Measurements from ENCODE around the gene CHTF8. TPM values are rescaled to one million over a fixed set of nuclear protein-coding genes. Genes with fewer than 3 reads are reported as not detected.

CHTF8 gene
- polyA plus RNA-seq, 1 donor (not counting 4 experiments of a cell fraction or from before 2014, with no cell fraction given), result 96.0 TPM

- Histone ChIP-seq H3K4me3 (ENCODE audit: control insufficient read depth in 2 of 3, extremely low read depth in 1 of 3, insufficient read depth in 2 of 3, low read depth in 1 of 3, low read length in 3 of 3) (peak overlapping the region; percentile 95 to 99 (median 96)), H3K9ac (ENCODE audit: control insufficient read depth, extremely low read depth, insufficient read depth, low read length) (peak overlapping the region; percentile 96), H3K79me2 (ENCODE audit: control insufficient read depth, insufficient read depth, low read length) (peaks cover 87% of the 10 kb centered on the region), H3K27ac (ENCODE audit: control insufficient read depth, insufficient read depth, low read length) (peak overlapping the region; percentile 89), H3K4me2 (ENCODE audit: control insufficient read depth, extremely low read depth, insufficient read depth, low read depth, low read length) (peak overlapping the region; percentile 92), H3K27me3 (ENCODE audit: control insufficient read depth, extremely low read depth, insufficient read depth, low read length) (no peaks in the 10 kb centered on the region), H3K9me1 (ENCODE audit: control insufficient read depth, extremely low read depth, insufficient read depth, low read length) (peaks cover 3% of the 10 kb centered on the region), H2AFZ (ENCODE audit: control insufficient read depth, low read length) (no peak overlapping the region), H3K4me1 (ENCODE audit: control insufficient read depth, extremely low read depth, insufficient read depth, low read length) (peaks cover 21% of the 10 kb centered on the region), H3K36me3 (ENCODE audit: control insufficient read depth in 2 of 2, extremely low read depth in 1 of 2, insufficient read depth in 2 of 2, low read length in 2 of 2) (peaks cover 4 to 18% of the 10 kb centered on the region in 2 experiments), H4K20me1 (ENCODE audit: control insufficient read depth, extremely low read depth, insufficient read depth, low read length) (peaks cover 2% of the 10 kb centered on the region), H3K9me3 (ENCODE audit: control insufficient read depth, low read depth, low read length) (no peaks in the 10 kb centered on the region)
- DNase-seq (ENCODE audit: low read depth, low spot score), result no peak
- FAIRE-seq, result no peak
- TF ChIP-seq CTCF (optimal IDR thresholded peaks at IDR 0.05 in 1 of 3, IDR thresholded peaks at IDR 0.05 in 1 of 3, conservative IDR thresholded peaks at IDR 0.05 in 1 of 3; ENCODE audit: extremely low read depth in 1 of 3, insufficient read depth in 2 of 3, low read length in 3 of 3), result no peak
- no peak for TF ChIP-seq EZH2 (IDR thresholded peaks at IDR 0.05; ENCODE audit: low read length)
- dilution Hi-C loops (cut with MboI; ENCODE audit: extremely low pct_ligation_motif_present, low sequenced_read_pairs), result no loop called here
Measured at GRCh38 chr16:69131167-69131838, 1.1 kb downstream of the CHTF8 start.

- peak overlapping the region in 1 of 3 experiments; percentile 11 for H3K4me3 ChIP-seq (ENCODE audit: control insufficient read depth in 2 of 3, extremely low read depth in 1 of 3, insufficient read depth in 2 of 3, low read depth in 1 of 3, low read length in 3 of 3)
- H3K79me2 ChIP-seq (ENCODE audit: control insufficient read depth, insufficient read depth, low read length), result peaks cover 86% of the 10 kb centered on the region
- TF ChIP-seq CTCF (optimal IDR thresholded peaks at IDR 0.05 in 1 of 3, IDR thresholded peaks at IDR 0.05 in 1 of 3, conservative IDR thresholded peaks at IDR 0.05 in 1 of 3; ENCODE audit: extremely low read depth in 1 of 3, insufficient read depth in 2 of 3, low read length in 3 of 3) (no peak), EZH2 (IDR thresholded peaks at IDR 0.05; ENCODE audit: low read length) (no peak)
- H3K27me3 ChIP-seq (ENCODE audit: control insufficient read depth, extremely low read depth, insufficient read depth, low read length), result no peaks in the 10 kb centered on the region
- peaks cover 3% of the 10 kb centered on the region for H3K9me1 ChIP-seq (ENCODE audit: control insufficient read depth, extremely low read depth, insufficient read depth, low read length)
- peaks cover 21% of the 10 kb centered on the region for H3K4me1 ChIP-seq (ENCODE audit: control insufficient read depth, extremely low read depth, insufficient read depth, low read length)
- H3K36me3 ChIP-seq (ENCODE audit: control insufficient read depth in 2 of 2, extremely low read depth in 1 of 2, insufficient read depth in 2 of 2, low read length in 2 of 2), result peaks cover 4 to 18% of the 10 kb centered on the region in 2 experiments
- peaks cover 2% of the 10 kb centered on the region for H4K20me1 ChIP-seq (ENCODE audit: control insufficient read depth, extremely low read depth, insufficient read depth, low read length)
- peak overlapping the region; percentile 65 for H3K27ac ChIP-seq (ENCODE audit: control insufficient read depth, insufficient read depth, low read length)
- dilution Hi-C loops (cut with MboI; ENCODE audit: extremely low pct_ligation_motif_present, low sequenced_read_pairs), result no loop called here
- H3K9me3 ChIP-seq (ENCODE audit: control insufficient read depth, low read depth, low read length), result no peaks in the 10 kb centered on the region
- peak overlapping the region; percentile 92 for H3K4me2 ChIP-seq (ENCODE audit: control insufficient read depth, extremely low read depth, insufficient read depth, low read depth, low read length)
- peak overlapping the region; percentile 96 for H3K9ac ChIP-seq (ENCODE audit: control insufficient read depth, extremely low read depth, insufficient read depth, low read length)
- no peak overlapping the region for H2AFZ ChIP-seq (ENCODE audit: control insufficient read depth, low read length)
- DNase-seq (ENCODE audit: low read depth, low spot score) (no peak), FAIRE-seq (no peak)
Measured at GRCh38 chr16:69130461-69130860, 1.9 kb downstream of the CHTF8 start.

All from keratinocyte (primary cell).